Stimulated activated CD4-positive, alpha-beta T cell treated with anti-CD3 and anti-CD28 coated beads, Interleukin-12 subunit alpha, Interleukin-12 subunit beta, amount 100 ng/mL, for 4 hours (primary cell): ENCODE measurements around the gene CCL20.
"Not testable (repeated sequence)": the region's sequence is repeated elsewhere in the genome, so short reads cannot be mapped to it uniquely, and the experiment has no call there.

ENCODE experiments used
- DNase-seq: peaks from one replicate; pipeline ENCODE4 v3.0.0-alpha.2; 2020

CCL20 gene

DNA sequence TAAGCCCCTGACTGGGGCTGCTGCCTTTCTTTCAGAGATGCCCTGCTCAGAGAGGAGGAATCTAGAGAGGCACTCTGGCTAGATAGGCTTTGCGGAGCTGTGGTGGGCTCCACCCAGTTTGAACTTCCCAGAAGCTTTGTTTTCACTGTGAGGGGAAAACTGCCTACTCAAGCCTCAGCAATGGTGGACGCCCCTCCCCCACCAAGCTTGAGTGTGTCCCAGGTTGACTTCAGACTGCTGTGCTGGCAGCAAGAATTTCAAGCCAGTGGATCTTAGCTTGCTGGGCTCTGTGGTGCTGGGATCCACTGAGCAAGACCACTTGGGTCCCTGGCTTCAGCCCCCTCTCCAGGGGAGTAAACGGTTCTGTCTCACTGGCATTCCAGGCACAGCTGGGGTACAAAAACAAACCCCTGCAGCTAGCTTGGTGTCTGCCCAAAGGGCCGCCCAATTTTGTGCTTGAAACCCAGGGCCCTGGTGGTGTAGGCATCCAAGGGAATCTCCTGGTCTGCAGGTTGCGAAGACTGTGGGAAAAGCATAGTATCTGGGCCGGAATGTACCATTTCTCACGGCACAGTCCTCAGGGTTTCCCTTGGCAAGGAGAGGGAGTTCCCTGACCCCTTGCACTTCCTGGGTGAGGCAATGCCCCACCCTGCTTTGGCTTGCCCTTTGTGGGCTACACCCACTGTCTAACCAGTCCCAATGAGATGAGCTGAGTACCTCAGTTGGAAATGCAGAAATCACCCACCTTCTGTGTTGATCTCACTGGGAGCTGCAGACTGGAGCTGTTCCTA, 25.9 kb downstream of the CCL20 start:
- not testable (repeated sequence) for DNase-seq

DNA sequence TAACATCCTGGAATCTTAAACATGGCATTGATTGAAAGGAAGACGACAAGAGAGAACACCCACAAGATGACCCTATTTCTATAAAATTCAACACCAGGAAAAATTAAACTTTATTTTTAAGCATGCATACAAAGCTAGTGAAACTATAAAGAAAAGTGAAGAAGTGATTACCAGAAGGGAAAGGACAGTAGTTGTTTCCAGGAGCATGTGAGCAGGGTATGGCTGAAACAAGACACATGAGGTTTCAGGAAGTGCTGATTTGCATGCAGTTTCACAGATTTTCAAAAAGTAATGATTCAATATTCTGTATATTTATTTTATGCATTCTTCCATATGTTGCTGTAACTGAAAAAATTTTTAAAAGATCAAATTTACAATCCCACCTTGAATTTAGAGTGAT, 33.2 kb downstream of the CCL20 start:
- no peak for DNase-seq

DNA sequence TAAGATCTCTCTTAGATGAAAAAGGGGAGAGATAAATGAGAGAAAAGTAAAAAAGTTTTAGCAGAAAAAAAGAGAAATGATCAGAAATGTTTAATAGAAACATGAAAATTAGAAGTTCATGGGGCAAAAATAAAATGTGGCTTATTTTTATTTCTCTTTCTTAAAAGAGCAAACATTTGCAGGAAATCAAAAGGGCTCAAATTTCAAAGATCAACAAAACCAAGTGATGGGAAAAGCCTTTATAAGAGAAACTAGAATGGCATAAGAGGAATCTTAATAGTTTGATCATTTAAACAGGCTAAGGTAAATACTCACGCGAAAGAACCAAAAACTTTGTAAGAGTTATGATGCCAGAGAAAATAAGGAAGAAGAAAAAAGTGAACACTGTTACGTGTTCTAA, 34.5 kb downstream of the CCL20 start:
- no peak for DNase-seq

DNA sequence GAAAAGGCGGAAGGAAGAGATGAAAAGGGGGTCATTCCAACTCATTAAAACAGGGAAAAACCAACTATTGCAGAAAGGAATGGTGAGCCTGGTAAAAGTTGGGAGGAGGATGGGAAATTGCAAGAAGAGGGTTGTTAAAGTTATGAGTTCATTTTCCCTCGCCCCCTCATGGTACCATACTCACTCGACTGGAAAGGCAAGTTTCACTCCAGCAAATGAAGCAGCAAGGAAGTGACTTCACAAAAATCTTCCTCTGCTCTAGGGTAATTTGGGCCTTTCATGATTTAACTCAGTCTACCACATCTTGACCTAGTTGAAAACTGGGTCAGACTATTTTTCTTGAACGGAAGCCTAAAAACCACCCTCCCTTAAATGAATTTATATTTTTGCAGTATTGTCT, 34.9 kb downstream of the CCL20 start:
- no peak for DNase-seq

DNA sequence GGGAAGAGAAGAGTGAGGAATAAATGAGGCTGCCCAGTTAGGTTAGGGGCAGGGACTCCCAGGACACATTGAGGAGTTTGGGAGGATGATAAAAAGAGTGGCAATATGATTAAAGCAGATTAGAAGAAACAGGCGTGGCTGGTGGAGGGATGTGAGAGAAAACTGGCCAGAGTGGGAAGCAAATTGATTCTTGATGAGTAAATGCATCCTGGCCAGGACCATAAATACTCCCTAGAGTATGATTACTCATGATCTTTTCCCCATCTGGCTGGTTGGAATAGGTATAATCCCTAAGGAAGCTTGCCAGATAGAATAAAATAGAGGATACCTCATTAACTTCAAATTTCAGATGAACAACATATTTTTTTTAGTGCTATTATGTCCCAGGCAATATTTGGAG, 36.3 kb downstream of the CCL20 start:
- DNase-seq, result no peak

DNA sequence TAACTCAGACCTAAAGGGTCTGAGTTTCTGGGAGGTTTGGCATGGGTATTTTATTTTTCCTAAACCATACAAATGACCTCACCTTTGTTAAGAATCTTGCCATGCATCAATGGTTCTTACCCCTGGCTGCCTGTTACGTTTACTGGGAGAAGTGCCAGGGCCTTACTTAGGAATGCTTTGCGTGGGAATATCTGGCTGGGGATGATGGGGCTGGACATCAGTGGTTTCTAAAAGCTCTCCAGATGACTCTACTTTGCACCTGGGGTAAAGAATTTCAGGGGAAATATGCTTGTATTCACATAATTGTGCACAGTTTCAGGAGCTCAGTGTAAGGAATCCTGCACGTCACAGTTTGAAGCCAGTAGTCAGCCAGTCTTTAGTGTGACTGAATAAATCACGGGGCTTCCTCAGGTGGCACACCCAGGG, 39.6 kb downstream of the CCL20 start:
- no peak for DNase-seq

DNA sequence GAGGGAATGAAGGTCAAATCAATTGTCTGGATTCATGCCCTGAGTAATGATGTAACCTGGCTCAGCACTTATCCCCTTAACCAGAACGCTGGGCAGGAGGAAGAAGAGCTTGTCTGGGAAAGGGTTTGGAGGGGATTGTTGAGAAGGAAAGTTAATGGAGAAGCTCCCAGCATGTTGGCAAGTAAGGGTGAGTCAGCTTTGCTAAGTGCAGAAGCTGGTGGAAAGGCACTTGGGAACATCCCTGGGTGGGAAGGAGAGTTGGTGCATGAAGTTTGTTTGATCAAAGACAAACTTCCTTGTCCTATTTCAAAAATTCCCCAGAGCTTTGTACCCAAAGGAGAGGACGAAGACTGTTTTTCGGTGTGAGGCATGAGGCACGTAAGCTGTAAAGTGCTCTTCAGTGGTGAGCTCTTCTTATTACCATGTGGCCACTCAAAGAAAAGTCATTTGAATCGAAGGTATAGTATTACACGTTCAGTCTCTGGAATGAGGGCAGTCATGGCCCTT, 40.2 kb downstream of the CCL20 start:
- no peak for DNase-seq

DNA sequence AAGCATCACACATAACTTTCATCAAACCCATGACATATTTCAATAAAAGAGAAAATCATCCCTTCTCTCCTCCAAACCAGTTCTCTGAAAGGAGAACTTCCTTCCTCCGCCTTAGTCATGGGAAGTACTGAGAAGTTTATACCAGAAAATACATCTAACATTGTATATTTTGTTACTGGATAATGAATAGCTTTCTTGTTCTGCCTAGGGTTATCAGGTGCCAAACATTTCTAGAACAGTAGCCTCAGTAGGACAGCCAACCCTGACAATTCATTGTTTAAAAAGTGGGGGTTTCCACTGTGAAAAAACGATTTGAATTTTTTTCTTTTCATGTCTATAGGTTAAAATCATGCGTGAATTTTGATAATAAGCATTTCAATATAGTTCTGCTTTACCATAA, 41.8 kb downstream of the CCL20 start:
- no peak for DNase-seq

DNA sequence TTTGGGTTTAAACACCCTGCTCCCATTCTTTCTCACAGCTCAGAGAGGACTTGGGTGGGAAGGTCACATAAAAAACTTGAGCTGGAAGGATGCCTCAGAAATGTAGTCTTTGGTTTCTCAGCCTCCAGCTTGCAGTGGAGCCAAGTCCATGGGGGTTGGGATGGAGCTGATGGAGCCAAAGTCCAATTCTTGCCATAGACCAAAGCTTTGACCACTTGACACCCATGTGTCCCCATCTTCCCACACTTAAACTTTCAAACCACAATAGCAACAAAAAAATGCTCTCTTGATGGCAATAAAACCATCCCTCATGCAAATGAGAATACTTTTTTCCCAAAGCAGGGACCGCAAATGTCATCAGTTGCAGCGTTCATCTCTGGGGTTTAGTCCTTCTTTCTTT, 43.1 kb downstream of the CCL20 start:
- no peak for DNase-seq

DNA sequence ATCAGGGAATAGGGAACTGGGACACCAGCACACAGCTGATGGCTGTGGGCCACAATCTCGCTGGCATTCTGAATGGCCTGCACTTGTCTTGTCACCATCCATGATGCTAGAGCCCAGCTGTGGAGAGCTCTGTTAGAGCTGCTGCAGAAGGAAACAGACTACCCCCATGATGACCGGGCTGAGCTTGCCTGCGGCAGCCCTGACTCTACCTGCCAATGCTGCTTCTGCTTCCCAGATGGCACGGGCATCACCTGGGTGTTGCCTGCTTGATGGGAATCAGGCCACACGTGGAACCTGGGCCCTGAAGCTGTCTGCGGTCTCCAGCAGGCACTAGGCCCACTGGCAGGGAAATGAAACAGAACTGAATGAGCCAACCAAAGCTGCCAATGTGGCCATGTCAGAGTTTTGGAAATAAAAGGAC, 46.6 kb downstream of the CCL20 start:
- DNase-seq, result no peak

DNA sequence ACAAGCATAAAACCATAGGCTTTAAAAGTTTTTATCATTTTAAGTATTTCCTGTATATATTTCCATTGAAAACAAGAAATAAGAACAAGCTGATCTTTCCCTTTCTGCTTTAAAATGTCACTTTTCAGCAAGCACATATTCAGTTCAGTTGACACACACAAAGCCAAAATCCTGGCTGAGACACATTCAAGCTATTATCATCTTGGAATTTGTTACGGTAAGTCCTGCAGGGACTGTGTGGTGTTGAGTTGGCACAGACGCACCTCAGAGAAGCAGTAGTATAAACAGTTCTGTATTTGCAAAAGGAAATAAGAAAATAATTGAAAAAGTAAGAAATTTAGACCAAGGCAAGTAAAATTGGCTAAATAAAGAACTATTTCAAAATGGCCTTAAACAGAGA, 47.4 kb downstream of the CCL20 start:
- DNase-seq, result no peak

DNA sequence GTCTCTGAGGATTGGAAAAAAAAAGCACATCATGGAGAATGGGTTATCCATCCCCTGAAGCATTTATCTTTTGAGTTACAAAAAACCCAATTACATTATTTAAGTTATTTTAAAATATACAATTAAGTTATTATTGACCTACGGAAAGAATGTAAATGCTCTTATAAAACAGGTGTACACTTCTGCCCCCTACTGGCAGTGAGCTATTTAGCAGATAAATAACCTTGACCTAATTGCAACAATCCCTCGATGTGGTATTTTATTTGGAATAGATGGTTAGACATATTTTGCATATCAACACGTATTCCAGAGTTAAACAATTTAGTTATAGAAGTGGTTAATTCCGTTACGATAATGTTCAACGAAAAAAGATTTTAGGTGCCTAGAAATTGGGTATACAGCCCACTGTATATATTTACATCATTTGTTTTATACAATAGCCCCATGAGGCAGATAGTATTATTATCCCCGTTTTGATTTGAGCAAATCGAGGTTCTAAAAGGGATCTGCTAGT, 48.6 kb downstream of the CCL20 start:
- DNase-seq, result no peak

DNA sequence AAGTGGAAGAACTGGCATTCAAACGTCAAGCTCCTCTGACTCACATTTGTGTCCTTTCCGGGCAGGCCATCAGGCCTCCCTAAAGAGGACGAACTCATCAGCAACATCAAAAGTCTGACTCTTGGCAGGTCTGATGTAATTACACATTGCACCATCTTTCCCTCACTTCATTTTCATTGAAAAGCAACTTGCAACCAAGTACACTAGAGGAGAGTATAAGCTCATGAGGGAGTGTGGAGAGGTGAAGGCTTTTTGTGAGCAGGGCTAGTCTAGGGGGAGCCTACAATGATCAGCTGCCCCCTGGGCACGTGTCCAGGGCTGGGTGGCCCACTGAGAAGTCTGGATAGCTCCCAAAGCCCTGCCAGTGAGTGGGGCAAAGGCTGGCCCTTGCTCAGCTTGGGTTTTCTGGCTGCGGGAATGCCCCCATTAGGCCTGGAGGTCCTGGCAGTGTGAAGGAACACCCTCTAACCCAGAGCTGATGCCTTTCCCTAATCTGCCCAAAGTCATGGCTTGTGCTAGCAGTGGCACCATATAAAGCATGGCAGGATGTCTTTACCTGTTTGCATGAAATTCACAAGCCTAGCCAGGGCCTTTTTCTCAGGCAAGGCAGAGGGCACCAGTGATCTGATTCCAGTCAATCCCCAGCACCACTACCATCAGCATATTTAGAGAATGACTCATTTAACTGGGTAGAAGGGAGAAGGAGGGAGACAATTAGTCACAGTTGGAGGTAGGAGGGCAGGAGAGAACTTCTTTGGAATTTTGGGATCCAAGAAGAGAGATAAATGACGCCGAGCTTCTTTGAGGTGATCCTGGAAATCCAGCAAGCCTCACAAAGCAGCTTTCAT, 49.3 kb downstream of the CCL20 start:
- DNase-seq, result no peak

DNA sequence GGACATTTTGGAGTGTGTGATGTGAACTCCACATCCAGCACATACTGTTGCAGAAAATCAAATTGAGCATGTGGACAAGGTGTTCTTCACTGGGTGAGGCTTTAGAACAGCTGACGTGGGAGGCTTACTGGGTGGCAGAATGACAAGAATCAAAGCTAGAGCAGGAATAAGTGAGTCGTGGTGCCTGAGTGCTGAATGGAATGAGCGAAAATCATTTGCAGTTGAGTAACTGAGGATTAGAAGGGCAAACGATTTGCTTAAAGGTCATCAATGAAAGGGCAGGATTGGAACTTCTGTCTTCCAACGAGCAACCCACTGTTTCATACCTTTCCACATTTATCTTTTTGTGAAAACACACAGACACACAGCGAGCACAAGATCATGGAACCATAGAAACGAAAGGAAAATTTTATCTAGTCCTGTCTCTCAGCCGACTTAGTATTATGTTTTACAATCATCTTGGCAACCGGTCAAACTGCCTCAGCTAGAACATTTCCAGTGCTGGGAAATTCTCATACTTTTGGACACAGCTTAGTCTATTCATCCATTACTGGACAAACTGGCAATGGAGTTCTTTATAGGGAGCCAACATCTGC, 50.6 kb downstream of the CCL20 start:
- DNase-seq, result no peak

DNA sequence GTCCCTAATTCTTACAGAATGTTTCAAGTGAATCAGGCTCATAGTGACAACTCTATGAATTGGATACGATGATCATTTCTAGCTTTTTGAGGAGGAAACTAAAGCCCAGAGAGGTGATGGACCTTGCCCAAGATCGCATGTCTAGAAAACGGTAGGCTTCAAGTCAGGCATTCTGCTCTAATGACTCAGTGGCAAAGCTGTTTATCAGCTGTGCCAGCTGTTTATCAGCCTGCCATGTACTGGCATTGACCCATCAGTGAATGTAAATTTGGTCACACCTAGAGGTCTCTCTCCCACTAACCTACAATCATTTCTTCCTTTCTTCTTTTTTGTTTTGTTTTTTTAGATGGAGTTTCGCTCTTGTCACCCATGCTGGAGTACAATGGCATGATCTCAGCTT, 51.6 kb downstream of the CCL20 start:
- DNase-seq, result no peak
